LHCN-M2 (cell line): ENCODE measurements around the gene TSPAN14. TPM values are rescaled to one million over a fixed set of nuclear protein-coding genes. Genes with fewer than 3 reads are reported as not detected.

ENCODE experiments used
- DNase-seq: peaks from one replicate; pipeline ENCODE4 v3.0.0-alpha.2; 2012; ENCODE audit warnings: low read depth
- total RNA-seq: library from RNA; depleted of rRNA; stranded (reverse); fragments of >200 nt; gene quantifications from 2 replicates; pipeline ENCODE4 v1.2.3, GENCODE V29; 2014

TSPAN14 gene
- total RNA-seq, 1 experiment from 2014 or later, result 18.6 TPM

DNA sequence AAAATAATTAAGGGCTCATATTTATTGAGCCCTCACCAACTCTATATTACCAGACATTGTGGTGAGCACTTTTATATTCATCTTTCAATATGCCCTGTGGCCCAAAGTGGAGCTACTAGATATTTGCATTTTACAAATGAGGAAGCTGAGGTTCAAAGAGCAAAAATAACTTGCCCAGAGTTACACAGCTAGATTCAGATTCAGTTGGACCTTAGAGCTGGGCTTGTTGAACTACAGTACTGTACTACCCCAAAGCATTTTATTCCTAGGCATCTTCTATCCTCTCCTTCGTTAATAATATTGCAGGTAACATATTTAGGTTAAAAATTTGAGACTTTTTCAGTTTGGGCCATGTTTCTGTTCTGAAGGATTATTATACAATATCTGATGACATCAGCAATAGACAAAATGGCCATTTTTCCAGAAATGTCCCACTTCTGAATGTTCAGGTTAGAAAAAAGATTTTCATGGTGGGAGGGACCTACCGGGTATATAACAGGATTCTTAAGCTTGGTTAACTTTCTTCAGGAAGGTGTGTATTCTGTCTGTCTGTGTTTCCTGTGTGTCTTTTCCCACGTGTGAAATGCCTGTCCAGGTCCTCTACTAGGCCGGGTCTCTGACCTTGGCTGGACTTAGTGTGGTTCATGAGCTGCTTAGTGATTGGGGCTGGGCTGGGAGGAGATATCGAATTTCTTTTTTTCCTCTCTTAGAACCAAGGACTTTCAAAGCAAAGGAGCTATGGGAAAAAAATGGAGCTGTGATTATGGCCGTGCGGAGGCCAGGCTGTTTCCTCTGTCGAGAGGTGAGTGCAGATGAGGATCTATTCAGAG, 32.2 kb upstream of the TSPAN14 start:
- DNase-seq, result no peak

- no peak for DNase-seq
These were observed 28.2 kb upstream of the TSPAN14 start for GRCh38 chr10:80425901-80426300.

- DNase-seq, result no peak
These were observed 26.6 kb upstream of the TSPAN14 start for GRCh38 chr10:80427541-80427940.

GRCh38 chr10:80429521-80429973, 24.6 kb upstream of the TSPAN14 start:
- peak; percentile 56 for DNase-seq

GRCh38 chr10:80433134-80433533, 21.0 kb upstream of the TSPAN14 start:
- DNase-seq, result no peak

DNA sequence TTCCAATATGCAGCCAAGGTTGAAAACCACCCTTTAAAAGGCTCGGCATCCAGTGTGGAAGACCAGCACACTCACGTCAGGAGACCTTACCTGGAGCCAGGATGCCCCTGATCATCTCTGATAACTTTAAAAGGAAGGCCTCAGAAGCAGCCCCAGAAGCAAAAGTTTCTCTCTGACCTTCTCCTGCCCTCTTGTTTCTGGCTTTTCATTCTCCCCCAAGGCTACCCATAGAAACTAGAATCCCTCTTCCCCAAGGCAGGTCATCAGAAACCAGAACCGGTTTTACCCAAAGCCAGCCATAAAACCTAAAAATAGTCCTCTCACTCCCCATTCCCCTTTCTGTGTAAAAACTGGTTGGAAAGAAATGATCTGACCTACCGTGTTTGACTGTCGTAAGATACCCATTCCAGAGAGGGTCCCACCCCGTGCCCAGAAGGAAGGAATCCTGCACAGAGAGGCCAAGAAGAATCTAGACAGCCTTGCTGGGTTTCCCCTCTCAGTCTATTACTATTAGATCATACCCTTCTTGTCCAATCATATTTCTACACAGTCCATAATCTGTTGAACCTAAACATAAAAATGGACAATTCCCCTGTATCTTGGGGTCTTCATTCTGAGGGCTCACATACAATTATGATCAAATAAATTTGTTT, 17.5 kb upstream of the TSPAN14 start:
- DNase-seq, result no peak

GRCh38 chr10:80437227-80437626, 16.9 kb upstream of the TSPAN14 start:
- no peak for DNase-seq

DNA sequence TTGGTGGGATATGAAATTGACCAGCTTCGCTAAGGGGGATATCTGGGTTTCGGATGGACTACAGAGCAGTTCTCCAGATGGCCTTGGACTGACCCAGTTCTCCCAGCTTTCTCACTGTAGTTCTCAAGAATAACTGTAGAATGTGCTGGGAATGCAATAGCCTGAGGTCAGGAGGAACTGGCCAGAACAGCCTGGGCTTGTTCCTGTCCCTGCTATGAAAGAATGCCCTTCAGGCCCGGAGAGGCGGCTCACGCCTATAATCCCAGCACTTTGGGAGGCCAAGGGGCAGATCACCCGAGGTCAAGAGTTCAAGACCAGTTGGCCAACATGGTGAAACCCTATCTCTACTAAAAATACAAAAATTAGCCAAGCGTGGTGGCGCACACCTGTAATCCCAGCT, 12.3 kb upstream of the TSPAN14 start:
- no peak for DNase-seq

DNA sequence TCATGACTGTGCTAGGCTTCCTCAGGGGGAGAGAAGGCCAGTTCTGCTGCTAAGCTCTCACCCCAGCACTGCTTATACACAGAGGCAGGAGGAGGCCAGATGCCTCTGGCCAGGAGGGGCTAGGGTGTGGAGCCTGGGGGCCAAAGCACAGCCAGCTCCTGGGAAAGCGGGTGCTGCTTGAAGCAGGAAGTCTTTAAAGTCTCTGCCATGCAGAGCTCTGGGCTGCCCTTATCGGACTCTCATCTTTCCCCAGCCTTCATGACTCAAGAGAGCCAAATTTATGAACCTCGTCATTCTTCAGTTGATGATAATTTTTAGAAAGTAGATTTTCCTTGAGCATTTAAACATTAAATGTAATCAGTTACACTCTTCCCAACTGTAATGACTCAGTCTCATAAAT, 11.2 kb upstream of the TSPAN14 start:
- DNase-seq, result no peak

DNA sequence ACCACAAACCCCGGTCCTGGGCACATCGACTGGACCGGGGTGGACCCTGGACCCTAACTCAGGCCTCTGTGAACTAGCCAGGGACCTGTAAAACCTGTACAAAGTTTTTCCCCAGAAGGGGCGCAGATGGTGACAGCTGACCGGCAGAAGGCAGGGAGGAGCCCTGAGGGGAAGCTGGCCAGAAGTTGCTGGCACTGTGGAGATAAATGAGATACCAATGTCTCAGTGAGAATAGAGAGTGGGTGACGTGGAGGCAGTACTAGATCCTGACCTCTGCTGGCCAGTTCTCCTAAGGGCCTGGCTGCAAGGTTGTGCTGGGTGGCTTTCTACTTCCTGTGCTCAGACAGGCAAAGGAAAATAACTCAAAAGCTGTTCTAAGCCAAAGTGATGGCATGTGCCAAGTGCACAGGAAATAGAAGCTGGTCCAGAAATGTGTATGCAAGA, 10.6 kb upstream of the TSPAN14 start:
- no peak for DNase-seq

GRCh38 chr10:80444124-80444523, 10.0 kb upstream of the TSPAN14 start:
- no peak for DNase-seq

DNA sequence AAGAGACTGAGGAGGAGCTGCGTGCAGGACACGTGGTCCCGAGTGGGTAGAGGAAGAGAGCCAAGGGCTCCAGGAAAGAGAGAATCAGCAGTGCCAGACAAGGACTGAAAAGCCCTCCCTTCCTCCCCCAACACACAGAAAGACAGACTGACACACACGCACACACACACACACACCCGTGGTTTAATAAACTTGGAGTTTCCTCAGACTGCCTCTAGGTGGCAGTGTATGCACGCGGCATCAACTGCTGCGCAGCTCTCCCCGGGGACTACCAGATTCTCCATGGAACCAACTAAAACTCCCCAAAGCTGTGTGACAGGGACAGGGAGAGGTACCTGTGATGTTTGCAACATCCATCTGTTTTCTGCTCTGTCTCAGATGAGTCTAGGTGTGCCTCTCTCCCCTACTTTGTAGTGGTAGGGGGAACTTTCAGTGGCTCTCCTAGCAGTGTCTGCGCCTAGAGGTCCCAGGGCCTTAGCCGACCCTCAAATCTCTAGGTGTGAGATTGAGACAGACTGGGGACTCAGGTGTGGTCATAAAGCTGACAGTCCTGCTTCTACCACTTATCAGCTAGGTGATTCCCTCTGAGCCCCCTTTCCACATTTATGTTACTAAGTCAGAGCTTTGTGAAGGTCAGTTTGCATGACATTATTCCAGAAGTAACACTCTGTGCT, 9.3 kb upstream of the TSPAN14 start:
- peak; percentile 48 for DNase-seq

DNA sequence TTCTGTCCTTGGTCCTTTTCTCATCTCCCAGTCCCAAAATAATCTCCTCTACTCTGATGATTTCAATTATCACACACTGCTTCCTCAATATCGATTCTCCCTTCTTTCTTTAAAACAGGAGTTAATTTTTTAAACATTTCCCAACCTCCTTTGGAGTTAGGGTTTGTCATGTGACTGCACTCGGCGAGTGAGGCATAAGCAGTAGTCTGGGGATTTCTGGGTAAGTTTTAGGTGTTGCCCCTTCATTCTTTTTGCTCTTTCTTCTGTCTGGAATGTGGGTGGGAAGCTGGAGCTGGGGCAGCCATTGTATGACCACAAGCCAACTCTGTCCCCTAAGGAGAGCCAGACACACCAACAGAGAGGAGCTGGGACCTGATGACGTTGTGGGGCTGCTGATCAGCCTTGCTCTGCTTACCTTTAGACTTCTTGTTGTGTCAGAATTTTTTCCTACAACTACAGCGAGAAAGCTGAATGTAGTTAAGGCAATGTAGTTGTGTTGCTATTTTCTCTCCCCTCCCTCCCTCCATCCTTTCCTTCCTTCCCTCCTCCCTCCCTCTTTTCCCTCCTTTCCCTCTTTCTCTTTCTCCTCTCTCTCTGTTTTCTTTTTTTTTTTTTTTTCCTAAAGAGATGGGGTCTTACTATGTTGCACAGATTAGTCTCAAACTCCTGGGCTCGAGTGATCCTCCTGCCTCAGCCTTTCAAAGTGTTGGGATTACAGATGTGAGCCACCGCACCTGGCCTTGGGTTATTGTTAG, 6.5 kb upstream of the TSPAN14 start:
- DNase-seq, result no peak

DNA sequence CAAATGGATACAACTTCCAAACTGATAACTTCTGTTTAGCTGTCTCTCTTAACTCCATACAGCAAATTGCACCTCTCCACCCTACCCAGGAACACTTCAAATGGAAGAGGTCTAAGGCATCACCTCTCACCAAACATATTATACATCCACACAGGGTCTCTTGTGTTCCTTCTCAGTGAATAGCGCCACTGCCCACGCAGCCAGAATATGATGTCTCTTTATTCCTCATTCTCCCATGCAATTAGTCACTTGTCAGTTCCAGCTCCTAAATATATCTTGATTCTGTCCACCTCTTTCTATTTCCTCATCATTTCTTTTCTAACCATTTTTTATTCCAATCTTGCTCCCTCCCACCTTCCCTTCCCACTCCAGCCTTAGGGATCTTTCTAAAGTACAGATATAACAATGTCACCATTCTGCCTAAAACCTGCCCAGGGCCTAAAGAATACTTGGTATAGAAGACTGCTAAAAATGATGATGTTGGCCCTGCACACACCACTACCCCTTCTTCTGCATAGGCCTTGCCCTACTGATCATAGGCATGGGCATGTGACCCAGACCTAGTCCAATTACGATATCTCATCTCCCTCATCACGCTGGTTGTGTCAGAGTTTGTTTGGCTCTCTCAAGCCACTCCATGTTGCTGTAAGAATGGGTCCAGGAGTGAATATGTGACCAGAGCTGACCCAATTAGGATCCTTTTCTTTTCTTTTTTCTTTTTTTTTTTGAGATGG, 5.7 kb upstream of the TSPAN14 start:
- DNase-seq, result no peak

- DNase-seq, result no peak
These were observed 4.6 kb upstream of the TSPAN14 start for GRCh38 chr10:80449520-80449919.

DNA sequence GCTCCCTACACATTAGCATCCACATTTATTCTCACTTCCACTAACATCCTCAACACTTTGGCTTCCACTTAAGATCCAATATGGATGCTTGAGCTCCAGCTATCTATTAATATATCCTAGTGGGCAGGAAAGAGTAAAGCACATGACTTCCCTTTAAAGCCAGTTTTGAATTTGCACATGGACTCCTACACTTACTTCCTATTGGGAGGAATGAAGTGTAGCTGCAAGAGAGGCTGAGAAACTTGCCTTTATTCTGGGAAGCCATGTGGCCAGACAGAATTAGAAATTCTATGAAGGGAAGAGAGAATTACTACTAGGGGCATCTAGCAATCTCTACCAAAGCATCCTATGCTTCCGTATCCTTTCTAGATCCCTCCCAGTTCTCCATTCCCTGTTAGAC, 3.0 kb upstream of the TSPAN14 start:
- no peak for DNase-seq

DNA sequence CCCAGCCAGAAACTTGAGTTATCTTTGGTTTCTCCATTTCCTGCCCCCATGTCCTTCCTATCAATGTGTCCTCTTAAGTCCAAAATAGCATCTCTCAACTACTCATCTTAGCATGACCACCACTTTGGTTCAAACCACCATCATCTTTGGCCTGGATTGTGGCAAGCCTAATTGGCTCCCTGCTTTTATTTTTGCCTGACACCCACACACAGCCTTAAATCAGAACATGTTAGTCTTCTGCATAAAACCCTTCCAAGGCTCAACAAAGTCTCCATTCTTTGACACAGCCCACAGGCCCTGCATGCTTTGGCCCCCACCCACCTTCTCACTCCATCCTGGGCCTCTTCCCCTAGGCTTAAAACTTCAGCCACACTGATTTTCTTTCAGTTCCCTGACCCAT, 2.0 kb upstream of the TSPAN14 start:
- DNase-seq, result no peak

DNA sequence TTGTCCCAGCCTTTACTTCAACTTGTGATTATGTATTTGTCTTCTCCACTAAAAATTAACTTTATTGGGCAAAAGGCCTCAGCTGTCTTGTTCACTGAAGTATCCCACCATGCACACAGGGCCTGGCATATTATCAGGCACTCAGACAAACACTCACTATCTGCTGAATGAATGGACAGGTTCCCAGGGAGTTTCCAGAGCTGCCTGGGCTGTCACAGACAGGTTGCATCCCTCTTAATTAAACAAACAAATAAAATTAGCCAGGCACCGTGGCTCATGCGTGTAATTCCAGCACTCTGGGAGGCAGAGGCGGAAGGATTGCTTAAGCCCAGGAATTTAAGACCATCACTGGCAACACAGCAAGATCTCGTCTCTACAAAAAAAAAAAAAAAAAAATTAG, 1.5 kb upstream of the TSPAN14 start:
- no peak for DNase-seq

DNA sequence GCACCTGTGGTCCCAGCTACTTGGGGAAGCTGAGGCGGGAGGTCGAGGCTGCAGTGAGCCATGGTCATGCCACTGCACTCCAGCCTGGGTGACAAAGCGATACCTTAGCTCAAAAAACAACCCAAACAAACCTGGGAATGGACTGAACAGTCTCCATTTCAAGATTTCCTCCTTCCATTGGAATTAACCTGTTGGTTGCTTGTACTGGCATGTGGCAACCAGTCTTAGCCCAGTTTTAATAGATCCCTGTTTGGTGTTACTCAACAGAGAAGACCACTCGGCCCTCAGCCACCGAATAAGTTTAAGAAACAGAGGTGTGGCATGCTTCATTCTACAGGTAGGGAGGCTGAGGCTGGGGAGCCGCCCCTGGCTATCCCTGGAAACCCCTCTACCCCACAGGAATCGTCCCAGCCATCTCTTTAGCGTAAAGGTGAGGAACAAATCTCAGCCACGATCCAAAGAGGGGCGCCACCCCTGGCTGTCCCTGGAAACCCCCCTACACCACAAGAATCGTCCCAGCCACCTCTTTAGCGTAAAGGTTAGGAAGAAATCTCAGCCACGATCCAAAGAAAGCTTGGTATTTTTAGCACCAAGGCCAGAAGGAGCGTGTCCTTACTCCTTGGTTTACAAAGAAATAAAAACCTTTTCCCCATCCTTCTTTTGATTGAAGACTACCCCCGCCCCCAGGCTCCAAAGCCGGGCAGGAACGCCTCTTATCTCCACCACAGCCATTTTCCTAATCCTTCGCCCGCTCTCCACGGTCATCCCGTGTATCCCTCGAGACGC, 861 bp upstream of the TSPAN14 start:
- DNase-seq, result no peak
